Astrocyte (in vitro differentiated cells and primary cell): ENCODE results near the gene CENPC.

Source experiments
- EZH2 ChIP-seq: IDR thresholded peaks from 2 replicates; pipeline ENCODE4 v1.6.1; 2012; ENCODE audit warnings: mild to moderate bottlenecking, low read length, inconsistent platforms; ENCODE audit not compliant: insufficient read depth
- TF ChIP-seq, protein P1 (sequence below): IDR thresholded peaks from 2 replicates; pipeline ENCODE4 v1.5.1; 2011; ENCODE audit warnings: low read depth, mild to moderate bottlenecking, inconsistent platforms, low read length, moderate library complexity; ENCODE audit not compliant: insufficient read depth

DNA sequence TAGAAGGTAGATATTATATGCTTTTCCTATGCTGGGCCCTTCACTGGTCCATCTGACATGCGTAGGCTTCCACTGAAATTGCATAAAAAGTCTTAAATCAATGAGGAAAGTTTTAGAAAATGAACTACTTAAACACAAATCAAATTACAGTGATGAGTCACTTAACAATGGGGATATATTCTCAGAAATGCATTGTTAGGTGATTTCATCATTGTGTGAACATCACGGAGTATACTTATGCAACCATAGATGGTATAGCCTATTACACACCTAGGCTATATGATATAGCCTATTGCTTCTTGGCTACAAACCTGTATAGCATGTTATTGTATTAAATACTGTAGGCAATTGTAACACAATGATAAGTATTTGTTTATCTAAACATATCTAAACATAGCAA is 23.5 kb upstream of the CENPC start:
- TF ChIP-seq, protein P1, sequence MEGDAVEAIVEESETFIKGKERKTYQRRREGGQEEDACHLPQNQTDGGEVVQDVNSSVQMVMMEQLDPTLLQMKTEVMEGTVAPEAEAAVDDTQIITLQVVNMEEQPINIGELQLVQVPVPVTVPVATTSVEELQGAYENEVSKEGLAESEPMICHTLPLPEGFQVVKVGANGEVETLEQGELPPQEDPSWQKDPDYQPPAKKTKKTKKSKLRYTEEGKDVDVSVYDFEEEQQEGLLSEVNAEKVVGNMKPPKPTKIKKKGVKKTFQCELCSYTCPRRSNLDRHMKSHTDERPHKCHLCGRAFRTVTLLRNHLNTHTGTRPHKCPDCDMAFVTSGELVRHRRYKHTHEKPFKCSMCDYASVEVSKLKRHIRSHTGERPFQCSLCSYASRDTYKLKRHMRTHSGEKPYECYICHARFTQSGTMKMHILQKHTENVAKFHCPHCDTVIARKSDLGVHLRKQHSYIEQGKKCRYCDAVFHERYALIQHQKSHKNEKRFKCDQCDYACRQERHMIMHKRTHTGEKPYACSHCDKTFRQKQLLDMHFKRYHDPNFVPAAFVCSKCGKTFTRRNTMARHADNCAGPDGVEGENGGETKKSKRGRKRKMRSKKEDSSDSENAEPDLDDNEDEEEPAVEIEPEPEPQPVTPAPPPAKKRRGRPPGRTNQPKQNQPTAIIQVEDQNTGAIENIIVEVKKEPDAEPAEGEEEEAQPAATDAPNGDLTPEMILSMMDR, result no peak
- TF ChIP-seq EZH2, result no peak
